GM19025 (cell line): Measurements from ENCODE around the gene CYP2W1.
"Not testable (repeated sequence)": the region's sequence is repeated elsewhere in the genome, so short reads cannot be mapped to it uniquely, and the experiment has no call there.

ENCODE experiments used
- ATAC-seq: cut with Tn5 transposase; IDR thresholded peaks from one replicate; pipeline ENCODE4 v1.9.1; 2021; ENCODE audit warnings: mild to moderate bottlenecking, low read depth, moderate library complexity; ENCODE audit not compliant: unreplicated experiment

CYP2W1 gene

GRCh38 chr7:983004-983615 is at the start of gene CYP2W1:
TSS of gene CYP2W1 (plus strand) at chr7:983181. CDS start at chr7:983212, 31 bp downstream.
- ATAC-seq = no peak

- ATAC-seq = no peak
Observed at GRCh38 chr7:934469-935163, 48.4 kb upstream of the CYP2W1 start.

GRCh38 chr7:935164-935873 is 47.7 kb upstream of the CYP2W1 start:
- ATAC-seq = no peak

GRCh38 chr7:935874-936385 is 47.1 kb upstream of the CYP2W1 start:
- ATAC-seq = no peak

GRCh38 chr7:936386-937054 is 46.5 kb upstream of the CYP2W1 start:
- peak; percentile 78 for ATAC-seq

- no peak for ATAC-seq
Observed at GRCh38 chr7:937856-938484, 45.0 kb upstream of the CYP2W1 start.

GRCh38 chr7:938546-939185 is 44.3 kb upstream of the CYP2W1 start:
- ATAC-seq = no peak

GRCh38 chr7:939843-940242 is 43.1 kb upstream of the CYP2W1 start:
- no peak for ATAC-seq

GRCh38 chr7:940599-941408 is 42.2 kb upstream of the CYP2W1 start:
- ATAC-seq = no peak

- ATAC-seq = not testable (repeated sequence)
Observed at GRCh38 chr7:943793-944192, 39.2 kb upstream of the CYP2W1 start.

GRCh38 chr7:944744-945143 is 38.2 kb upstream of the CYP2W1 start:
- no peak for ATAC-seq

- ATAC-seq = no peak
Observed at GRCh38 chr7:945147-945555, 37.8 kb upstream of the CYP2W1 start.

GRCh38 chr7:945556-946255 is 37.3 kb upstream of the CYP2W1 start:
- no peak for ATAC-seq

- no peak for ATAC-seq
Observed at GRCh38 chr7:946256-946996, 36.6 kb upstream of the CYP2W1 start.

GRCh38 chr7:947391-948210 is 35.4 kb upstream of the CYP2W1 start:
- ATAC-seq = no peak

GRCh38 chr7:949021-949934 is 33.7 kb upstream of the CYP2W1 start:
- no peak for ATAC-seq
